DMS153 (cell line): Measurements from ENCODE around the gene DLST.
A peak's percentile ranks its signal among the peaks of the same experiment; 100 is the strongest.
"Not testable (repeated sequence)": the region's sequence is repeated elsewhere in the genome, so short reads cannot be mapped to it uniquely, and the experiment has no call there.

Experiments used
- DNase-seq: peaks from one replicate; lab custom pipeline; 2025; lab: John Stamatoyannopoulos, UW

DLST gene

DNA sequence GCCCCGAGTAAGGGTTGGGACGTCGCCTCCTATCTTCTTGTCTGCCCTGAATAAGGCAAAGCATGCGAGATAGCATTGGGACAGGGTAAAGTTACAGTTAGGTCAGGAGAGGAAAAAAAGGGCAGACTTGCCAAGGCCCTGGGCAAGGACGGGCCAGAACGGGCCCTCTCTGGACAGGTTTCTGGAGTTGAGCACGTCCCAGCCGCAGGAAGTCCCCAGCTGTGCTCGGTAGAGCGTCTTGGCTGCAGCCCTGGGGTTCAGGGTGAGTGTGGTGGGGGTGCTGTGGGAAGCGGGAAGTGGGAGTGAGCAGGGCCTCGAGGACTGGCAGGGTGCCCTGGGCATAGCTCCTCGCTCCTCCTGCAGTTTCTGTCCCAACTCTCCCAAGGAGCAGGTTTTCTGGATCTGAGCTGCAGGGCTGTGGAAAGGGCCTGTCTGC is 35.9 kb downstream of the DLST start:
- no peak for DNase-seq

DNA sequence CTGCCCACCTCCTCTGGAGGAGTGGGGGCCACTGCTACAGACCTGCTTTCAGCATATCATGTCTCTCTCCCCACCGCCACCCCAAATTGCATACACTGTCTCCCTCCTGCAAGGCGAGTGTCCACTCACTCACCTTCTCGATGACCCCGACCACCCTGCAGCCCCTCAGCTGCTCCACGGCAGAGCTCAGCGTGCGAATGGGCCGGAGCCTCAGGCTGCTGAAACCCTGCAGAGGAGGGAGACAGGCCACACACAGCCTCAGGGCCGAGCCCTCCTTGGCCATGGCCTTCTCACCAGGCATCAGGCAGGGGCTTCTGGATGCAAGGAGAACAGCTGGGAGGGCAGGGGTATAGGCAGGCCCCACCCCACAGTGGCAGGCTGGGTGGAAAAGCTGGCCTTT is 36.7 kb downstream of the DLST start:
- DNase-seq: no peak

DNA sequence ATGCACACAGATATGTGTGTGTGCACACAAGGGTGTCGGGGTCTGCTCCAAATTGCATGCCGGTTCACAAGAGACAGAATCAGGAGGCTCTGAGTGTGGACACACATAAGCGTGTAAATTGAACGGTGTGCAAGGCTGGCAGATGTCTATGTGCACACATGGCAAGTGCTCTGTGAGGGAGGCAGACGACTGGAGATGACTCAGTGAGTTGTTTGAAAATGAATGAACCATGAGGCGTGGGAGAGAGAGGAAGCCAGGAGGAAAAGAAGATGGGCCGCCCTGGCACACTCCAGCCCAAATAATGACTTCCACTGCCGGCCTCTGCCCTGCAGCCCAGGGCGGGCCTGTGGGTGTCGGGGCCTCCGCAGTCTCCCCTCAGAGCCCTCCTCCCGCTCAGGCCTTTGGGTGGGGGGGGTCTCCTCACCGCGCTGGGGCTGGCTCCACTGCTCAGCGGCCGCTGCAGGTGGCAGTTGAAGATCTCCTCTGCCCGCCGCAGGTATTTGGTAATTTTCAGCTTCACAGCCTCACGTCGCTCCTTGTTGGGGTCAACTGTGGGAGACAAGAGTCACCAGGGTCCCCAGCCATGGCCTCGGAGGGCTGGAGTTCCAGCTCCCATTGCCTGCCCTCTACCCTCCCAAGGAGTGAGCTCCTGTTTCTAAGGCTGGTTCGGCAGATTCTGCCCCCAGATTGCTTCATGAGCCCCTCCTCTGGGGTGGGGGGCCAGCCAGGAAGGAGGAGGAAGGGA is 37.9 kb downstream of the DLST start:
- DNase-seq: no peak

DNA sequence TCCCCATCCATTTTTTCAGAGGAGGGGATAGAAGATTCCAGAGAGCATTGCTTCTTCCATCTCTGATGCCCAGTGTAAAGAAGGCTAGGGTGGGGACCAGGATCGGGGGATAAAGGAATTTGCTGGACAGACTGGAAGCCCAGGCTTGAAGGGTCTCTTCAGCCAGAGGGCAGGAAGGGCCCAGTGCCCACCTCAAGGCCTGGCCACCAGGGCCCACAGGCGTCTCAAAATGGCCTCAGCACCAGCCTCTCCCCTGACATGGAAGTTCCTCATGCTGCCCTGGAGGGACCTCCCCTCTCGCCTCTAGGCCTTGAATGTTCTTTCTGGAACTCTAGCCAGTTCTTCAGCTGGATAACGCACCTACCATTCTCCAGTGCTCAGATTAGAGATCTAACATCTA is 38.6 kb downstream of the DLST start:
- DNase-seq: no peak

DNA sequence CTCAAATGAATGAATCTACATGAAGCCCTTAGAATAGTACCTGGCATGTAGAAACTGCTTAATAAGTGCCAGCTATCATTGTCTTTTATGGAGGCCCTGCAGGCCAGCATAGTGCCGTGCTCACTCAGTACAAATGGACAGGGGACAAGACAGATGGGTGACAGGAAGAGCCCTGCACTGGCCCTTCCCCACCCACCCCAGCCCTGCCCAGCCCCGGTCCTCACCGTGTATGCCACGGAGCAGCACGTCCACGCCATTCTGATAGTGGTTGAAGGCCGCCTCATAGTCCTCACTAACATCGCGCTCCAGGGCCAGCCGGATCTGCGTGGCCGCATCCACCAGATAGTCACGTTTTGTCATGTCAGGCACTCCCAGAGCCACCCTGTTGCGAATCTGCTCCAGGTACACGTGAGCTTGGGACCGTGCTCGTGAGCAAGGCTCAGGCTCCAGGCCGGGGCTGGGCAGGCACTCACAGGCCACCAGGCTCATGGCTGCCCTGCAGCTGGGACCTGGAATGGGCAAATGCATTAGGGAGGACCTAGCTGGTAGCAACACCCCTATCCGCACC is 39.4 kb downstream of the DLST start:
- DNase-seq: no peak

DNA sequence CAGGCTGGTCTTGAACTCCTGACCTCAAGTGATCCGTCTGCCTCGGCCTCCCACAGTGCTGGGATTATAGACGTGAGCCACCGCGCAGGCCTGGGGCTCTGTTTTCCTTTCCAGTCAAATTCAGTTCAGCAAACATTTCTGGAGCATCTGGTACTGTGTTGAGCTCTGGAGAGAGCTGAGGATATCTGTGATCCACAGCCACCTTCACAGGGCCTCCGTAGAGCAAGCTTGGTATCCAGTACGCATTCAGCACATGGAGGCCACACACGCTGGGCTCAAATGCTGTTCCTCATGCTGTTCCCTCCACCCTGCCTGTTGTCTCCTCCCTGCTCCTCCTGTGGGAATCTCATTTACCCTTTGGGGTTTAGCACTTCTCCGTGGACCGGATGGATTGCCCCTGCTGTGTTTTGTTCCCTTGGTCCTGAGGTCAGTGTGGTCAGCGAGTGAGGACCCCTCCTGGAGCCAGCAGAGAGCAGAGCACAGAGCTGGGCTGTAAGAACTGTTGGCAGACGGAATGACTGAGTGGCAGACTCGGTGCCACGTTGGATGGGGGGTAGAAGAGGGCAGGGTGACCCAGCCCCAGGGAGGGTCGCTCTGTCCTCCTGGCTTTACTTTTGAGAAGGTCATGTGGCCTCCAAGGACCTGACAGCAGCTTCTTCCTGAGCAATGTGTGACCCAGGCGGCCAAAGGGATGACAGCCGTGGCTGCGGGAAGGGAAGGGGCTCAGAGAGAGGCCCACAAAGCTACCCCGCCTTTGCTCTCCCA is 40.5 kb downstream of the DLST start:
- no peak for DNase-seq

DNA sequence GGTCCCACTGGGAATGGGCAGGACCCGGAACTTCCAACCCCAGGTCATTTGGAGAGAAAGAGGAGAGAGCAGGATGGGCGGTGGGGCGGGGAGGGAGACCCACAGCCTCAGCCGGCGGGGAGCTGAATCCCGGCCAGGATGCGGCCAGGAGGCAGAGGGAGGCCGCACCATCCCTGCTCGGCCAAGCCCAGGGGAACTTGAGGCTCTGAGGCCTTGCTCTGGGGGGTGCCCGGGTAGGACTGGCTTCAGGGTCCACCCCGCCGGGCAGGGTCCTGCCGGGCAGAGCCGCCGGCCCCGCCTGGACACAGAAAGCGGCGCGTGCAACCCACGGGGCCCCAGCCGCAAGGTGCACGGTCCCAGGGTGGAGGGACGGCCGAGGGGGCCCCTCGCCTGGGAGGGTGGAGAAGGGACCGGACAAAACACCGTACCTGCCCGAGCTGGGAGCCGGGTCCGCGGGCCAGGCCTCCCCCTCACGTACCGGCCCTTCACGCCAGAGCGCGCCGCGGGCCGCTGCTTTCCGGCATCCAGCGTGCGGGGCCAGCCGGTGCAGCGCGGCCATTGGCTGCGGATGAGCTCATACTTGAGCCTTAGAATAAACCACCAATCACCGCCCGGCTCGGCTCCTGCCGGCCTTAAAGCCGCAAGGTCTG is 41.2 kb downstream of the DLST start, which contains the start of gene RPS6KL1:
Gene RPS6KL1 (minus strand): TSS at position 509 of the 650 bp plus-strand sequence. CDS start 1,719 bp downstream, outside the sequence.
- peak; percentile 63 for DNase-seq

DNA sequence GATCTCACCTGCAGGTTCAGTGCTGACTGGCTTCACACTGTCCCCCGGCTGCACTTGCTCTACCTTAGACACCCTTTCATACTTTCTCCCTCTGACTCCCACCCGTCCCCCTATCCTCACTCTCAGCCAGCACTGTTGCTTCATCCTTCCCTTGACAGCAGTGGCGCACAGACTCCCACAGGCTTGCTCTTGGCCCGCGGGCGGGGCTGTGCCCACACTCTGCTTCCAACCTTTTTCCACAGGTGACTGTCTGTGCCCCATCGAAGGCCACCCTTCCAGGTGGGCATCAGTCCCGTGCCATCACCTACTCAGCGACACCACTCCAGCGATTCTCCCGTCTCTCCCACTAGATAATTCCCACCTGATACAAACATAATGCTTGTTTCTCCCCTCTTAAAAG is 42.3 kb downstream of the DLST start:
- DNase-seq: no peak

DNA sequence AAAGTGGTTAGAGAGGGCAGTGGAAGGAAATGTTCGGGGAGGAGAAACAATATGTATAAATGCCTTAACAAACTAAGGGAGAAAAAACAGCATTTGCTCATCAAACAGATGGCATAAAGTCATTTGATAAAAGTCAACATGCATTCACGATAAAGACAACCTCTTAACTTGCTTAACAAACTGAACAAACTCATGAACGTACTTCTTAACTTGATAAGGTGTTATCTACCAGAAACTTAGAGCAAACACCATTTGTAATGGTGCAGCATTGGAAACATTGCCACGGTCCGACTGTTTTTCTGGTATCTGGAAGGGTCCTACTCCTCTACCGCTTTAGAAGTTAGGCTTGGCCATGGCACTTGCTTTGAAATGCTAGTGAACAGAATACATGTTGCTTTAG is 45.5 kb downstream of the DLST start:
- no peak for DNase-seq

DNA sequence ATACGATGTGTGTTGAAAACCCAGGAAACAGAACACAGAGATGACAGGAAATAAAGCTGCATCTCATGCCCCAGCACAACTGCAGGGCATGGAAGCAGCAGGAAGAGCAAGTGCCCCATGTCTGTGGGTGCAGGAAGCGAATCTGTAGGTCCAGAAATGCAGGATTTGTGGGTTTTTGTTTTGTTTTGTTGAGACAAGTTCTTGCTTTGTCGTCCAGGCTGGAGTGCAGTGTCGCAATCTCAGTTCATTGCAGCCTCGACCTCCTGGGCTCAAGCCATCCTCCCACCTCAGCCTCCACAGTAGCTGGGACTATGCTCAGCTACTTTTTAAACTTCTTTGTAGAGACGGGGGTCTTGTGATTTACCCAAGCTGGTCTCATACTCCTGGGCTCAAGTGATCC is 47.5 kb downstream of the DLST start:
- no peak for DNase-seq

DNA sequence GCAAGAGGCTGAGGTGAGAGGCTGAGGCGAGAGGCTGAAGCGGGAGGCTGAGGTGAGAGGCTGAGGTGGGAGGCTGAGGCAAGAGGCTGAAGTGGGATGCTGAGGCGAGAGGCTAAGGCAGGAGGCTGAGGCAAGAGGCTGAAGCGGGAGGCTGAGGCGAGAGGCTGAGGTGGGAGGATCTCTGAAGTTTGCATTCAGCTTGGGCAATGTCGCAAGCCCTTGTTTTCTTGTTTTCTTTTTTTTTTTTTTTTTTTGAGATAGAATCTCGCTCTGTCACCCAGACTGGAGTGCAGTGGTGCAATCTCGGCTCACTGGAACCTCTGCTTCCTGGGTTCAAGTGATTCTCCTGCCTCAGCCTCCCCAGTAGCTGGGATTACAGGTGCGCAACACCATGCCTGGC is 50.0 kb downstream of the DLST start:
- not testable (repeated sequence) for DNase-seq

DNA sequence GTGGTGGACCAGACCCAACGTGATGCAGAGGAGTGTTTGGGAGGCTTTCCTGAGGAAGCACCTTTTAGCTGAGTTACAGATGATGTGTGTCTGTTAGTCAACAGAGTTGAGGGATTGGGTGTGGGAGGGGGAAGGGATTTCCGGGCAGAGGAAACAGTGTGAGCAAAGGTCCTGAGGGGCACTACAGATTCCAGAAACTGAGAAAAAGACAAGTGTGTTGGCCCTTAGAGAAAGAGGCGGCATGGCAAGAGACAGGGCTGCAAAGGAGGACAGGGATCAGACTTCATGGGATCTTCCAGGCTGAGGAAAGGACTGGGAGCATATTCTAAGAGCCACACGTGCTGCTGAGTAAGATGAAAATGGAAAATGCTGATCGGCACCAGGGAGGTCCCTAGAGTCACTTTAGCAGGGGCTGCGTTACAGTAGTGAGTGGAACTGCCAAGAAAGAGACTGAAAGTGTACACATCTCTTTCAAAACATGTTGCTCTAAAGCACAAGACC is 50.7 kb downstream of the DLST start:
- no peak for DNase-seq

DNA sequence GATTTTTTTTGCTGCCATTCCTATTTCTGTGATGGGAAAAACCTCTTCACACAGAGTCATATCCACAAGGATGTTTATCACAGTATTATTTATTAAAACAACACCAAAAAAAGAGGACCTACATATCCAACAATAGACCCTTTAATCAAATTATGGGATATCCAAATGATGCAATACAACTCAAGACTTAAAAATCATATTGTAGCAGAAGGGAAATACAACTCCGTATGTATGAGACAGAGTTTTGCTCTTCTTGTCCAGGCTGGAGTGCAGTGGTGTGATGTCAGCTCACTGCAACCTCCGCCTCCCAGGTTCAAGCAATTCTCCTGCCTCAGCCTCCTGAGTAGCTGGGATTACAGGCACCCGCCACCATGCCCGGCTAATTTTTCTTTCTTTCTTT is 51.2 kb downstream of the DLST start:
- not testable (repeated sequence) for DNase-seq

DNA sequence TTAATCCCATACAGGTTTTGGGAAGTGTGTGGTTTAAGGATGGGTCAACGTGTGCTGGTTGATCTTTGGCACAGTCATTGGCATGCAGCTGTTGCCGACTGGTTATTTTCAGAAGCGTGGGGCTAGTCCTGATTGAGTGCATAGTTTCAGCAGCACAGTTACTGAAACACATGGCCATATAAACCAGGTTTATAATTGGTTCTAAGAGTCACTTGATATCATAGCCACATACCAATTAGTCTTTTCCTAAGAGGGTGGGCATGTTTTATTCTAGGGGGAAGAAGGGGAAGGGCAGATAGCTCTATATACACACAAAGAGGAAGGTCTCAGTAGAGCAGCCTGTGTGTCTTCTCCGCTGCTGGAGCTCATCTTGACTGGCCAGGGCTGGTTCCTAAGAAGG is 52.3 kb downstream of the DLST start:
- no peak for DNase-seq

DNA sequence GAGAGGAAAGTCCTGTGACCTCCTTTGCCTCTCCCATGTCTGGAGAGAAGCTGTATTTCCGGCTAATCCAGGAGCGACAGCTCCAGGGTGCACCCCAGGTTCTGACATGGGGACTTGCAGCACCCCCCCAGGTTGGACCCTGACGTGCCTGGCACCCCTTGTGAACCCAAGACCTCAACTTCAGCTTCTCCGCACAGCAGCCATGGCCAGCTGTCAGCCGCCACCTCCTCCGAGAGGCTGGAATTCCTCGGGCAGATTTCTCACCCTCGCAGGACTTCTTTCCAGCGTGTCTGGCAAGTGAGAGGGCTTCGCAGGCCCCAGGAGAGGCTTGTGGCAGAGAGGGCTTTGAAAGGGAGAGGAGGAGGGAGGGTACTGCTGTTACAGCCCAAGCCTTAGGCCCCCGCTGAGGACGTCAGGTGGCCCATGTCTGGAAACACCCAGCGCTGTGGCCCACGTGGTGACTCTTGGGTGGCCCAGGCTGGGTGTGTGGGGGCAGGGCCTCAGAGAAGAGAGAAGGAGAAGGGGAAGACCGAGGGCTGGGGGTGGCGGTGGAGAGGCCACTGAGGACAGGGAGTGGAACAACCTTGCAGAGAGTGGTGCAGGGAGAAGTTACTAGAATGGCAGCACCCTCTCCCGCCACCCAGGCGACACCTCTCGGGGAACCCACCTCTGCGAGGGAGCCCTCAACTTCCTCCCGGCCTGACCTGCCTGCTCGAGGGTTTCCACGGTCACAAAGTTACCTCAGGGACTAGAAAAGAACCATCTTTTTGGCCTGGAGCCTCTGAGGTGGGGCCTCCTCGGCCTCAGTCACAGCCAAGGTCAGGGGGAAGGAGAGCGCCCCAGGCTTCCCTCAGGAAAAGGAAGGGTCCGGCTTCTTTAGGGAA is 53.0 kb downstream of the DLST start:
- no peak for DNase-seq

DNA sequence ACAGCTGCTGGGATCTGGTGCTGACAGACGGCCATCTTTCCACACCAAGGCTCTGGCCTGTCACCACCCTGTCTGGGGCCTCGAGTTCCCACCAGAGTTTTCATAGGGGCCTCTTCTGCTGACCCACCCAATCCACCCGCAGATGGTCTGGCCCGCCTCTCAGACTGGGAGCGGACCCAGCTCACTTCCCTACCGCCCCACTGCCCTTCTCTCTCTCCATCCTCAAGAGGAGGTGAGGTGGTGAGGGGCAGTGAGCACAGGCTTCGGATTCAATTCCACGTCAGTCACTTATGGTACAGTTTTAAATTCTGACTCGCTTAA is 53.6 kb downstream of the DLST start:
- DNase-seq: no peak

DNA sequence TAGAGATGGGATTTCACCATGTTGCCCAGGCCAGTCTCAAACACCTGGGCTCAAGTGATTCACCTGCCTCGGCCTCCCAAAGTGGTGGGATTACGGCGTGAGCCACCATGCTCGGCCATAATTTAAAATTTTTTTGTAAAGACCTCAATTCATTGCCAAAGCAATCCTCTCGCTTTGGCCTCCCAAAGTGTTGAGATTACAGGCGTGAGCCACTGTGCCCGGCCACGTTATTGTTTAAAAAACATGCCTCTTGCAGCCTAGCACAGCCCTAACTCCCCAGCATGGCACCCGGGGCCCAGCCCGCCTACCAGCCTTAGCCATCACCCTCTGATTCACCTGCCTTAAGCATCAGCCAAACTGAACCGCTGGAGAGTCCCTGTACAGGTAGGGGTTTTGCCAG is 54.4 kb downstream of the DLST start:
- no peak for DNase-seq

DNA sequence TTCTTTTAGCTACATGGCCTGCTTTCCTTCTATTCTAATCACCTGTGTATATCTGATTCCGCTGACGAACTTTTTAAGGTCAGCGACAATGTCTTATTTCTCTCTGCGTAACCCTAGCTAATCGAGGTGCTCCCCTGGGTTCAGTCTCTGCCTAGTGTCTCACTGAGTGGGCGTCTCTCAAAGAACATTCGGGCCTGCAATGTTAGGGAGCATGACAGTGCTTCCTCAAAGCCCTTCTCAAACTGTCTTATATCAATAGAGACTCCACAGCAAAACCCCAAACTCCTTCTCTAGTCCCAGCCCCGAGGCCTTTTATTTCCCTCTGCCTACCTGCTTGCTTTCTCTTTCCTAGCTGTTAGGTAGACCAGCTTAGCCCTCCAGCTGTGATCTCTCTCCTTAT is 55.0 kb downstream of the DLST start:
- DNase-seq: no peak

DNA sequence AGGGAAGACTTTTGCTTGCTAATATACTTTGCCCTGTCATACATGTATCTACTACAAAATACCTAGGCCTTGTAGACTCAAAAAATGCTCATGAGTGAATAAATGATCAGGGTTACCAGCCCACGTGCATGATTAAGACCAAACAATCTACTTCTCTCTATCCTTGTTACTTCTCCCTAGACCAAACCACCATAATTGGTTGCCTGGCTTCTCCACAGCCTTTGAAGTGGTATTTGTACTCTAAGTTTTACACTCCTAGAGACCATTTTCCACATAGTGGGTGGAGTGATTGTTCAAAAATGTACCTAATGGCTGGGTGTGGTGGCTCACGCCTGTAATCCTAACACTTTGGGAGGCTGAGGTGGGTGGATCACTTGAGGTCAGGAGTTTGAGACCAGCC is 55.5 kb downstream of the DLST start:
- no peak for DNase-seq

DNA sequence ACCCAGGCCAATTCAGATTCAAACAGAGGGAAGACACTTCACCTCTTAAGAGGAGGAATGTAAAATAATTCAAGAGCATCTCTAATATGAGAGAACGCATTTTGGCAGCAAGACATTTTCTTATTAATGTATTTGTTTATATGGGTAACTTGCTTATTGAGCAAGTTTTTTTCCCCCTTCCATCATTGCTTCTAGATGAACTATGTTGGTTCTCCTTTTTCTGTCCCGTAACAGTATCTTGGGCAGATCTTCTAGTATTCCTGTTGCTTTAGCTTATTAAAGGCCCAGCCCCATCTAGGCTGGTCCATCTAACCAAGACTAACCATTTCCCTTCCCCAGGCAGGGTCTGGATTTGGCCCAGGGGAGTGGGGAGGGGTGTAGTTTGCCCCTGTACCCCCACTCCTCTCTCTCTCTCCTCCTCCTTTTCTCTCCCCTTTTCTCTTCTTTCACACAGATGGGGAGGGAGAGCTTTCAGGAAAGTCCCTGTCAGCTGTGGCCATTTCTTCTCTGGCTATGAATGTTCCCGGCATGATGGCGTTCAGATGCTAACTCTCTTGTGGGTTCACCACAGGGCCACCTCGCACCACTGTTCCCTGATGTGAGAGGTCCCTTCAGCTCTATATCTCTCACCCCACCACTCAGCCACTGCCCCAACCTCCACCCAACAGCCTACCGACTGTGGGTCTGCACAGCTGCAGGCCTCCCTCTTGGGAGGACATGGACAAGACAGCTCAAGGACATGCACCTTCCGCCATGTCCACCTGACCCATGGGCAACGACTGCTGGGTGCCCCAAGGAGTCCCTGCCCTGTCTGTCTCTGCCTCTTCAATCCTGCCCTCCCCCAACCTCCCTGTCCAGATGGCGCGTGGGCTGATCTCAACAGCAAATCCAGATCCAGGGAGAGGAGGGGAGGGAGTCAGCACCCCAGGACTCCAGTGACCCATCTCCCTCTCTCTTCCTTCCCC is 57.1 kb downstream of the DLST start:
- no peak for DNase-seq
